HG02610 (cell line): ENCODE results near the gene NPAS2.

Experiments used
- ATAC-seq: cut with Tn5 transposase; IDR thresholded peaks from one replicate; pipeline ENCODE4 v1.9.1; 2021; ENCODE audit warnings: mild to moderate bottlenecking, moderate library complexity; ENCODE audit not compliant: unreplicated experiment

Gene NPAS2

DNA sequence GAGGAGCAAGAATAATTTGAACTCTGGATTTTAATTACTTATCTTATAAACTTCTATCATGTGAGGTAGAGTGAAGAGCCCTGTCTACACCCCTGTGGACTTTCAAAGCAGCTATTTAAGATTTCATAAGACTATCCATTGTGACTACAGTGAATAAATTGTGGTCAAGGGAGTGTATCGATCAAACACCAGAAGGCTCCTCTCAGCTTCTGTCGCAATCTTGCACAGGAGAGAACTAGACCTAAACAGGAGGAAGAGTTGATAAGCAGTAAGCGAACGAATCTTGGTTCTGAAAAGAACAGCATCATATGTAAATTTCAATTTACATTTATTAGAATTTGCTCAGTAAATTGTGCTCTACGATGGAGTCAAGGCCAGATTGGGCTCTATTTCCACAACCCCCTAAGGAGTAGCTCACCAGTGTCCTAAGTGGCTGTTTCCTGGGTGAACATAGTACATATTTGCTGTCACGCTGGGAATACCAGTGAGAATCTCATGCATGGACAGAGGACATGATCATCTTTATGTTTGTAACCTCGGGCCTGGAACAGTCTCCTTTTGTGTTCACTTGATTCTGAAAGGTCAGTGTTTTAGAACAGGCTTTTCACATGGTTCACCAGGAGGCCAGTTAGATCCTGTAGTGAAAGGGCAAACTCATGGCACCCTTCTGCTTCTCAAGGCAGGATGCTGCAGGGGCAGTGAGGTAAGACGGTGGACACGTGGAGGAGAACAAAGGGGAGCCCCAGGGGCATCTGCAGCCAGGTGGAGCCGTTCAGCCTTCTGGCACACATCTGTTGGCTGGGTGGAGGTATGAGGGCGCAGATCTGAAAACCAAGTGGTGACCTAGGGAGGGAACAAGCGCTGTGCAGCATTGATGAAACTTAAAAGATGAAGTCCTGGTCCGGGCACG lies 33.3 kb downstream of the NPAS2 start:
- ATAC-seq: no peak

- ATAC-seq: no peak
These were observed 34.2 kb downstream of the NPAS2 start for GRCh38 chr2:100853909-100854810.

GRCh38 chr2:100855084-100855483 lies 35.1 kb downstream of the NPAS2 start:
- no peak for ATAC-seq

- ATAC-seq: no peak
These were observed 35.7 kb downstream of the NPAS2 start for GRCh38 chr2:100855606-100856005.

GRCh38 chr2:100856732-100857131 lies 36.8 kb downstream of the NPAS2 start:
- ATAC-seq: no peak

GRCh38 chr2:100857341-100857740 lies 37.4 kb downstream of the NPAS2 start:
- no peak for ATAC-seq

DNA sequence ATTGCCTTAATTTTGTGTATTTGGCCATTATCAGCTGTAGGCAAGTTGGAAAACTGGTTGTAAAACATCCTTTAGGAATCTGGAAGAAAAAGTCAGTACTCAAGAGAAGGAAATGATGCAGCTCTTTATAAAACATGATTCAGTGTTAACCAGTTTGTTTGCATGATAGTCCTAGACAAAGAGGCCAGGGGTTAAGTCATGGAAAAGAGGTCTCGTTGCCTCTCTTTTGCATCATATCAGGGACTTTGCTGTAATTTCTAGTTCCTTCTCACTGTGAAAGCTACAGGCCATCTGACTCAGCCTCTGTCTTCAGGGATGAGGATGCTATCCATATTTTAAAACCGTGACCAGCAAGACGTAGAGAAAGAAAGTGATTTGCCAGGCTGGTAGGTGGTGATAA lies 38.0 kb downstream of the NPAS2 start:
- no peak for ATAC-seq

DNA sequence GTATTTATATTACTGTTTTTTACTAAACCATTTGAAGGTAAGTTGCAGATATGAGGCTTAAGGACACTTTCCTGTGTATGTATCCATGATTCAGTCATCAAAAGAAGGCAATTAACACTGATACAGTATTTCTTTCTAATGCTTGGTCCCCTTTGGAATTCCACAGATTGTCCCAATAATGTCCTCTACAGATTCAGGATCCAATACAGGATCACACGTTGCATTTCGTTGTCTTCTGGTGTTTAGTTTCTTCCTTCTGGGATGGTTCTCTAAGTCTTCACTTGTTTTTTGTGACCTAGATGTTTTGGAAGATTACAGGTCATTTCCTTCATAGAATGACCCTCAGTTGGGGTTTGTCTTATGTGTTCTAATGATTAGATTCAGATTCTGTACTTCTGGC lies 40.0 kb downstream of the NPAS2 start:
- no peak for ATAC-seq

- no peak for ATAC-seq
These were observed 41.4 kb downstream of the NPAS2 start for GRCh38 chr2:100861340-100861739.

GRCh38 chr2:100862081-100862480 lies 42.1 kb downstream of the NPAS2 start:
- no peak for ATAC-seq

- no peak for ATAC-seq
These were observed 46.0 kb downstream of the NPAS2 start for GRCh38 chr2:100865816-100866460.

- ATAC-seq: no peak
These were observed 48.1 kb downstream of the NPAS2 start for GRCh38 chr2:100868083-100868482.

DNA sequence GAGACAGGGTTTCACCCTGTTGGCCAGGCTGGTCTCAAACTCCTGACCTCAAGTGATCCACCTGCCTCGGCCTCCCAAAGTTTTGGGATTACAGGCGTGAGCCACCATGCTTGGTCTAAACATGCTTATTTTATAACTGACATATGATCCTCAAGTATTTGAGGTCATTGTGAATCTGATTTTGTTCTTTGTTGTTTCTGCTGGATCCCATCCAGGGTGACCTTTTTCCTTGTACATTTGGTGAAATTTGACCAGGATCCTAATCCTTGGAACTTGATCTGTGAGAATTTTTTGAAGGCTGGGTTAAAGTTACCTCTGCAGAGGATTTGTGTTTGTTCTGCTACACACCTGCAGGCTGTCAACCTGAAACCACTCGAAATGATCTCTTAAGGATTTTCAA lies 49.2 kb downstream of the NPAS2 start:
- ATAC-seq: no peak

GRCh38 chr2:100870652-100871531 lies 51.0 kb downstream of the NPAS2 start:
- no peak for ATAC-seq

- no peak for ATAC-seq
These were observed 55.7 kb downstream of the NPAS2 start for GRCh38 chr2:100875516-100876230.

DNA sequence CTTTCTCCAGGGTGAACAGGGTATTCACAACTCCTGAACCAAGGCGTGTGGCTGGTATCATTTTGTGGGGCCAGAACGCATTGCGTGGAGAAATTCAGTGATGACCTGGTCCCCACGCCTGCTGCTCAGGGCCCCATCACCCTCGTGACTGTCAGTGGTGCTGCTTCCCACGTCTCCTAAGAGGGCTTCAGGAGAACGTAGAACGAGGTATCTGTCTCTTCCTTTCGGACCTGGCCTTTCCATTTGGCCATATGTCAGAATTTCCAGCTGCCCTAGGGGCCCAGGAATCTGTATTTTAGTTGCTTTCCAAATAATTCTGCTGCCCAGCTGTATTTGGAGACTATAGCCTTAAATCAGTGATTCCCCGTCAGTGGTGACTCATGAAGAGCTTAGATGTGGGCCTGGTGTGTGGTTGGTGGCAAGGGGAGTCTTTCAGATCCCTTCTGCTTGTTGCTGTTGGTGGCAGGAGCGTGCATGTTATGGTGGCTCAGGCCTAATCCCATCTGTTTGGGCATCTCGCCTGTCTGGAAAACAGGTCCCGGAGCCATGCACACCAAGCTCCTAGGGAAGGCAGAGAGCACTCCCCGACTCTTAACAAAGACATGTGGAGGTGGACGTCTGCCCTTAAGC lies 56.4 kb downstream of the NPAS2 start:
- no peak for ATAC-seq

GRCh38 chr2:100877555-100877954 lies 57.6 kb downstream of the NPAS2 start:
- ATAC-seq: no peak

GRCh38 chr2:100878000-100878791 lies 58.3 kb downstream of the NPAS2 start:
- no peak for ATAC-seq
